Right lobe of liver (tissue), 4 donors: ENCODE data around the gene LPIN3.

Source experiments
- CTCF ChIP-seq, 4 donors: fragments of 200-600 bp in 3 of 4; fragments of 450-650 bp in 1 of 4; IDR thresholded peaks; one replicate each; pipeline versions ENCODE4 v1.5.1 to v1.8.0; 2016 to 2022; ENCODE audit warnings: antibody characterized with exemption in 4 of 4, mild to moderate bottlenecking in 2 of 4
- POLR2A ChIP-seq: fragments of 450-650 bp; IDR thresholded peaks from one replicate; pipeline ENCODE4 v1.6.1; 2017; ENCODE audit warnings: antibody characterized with exemption, mild to moderate bottlenecking
- donor health status: DM: no; HTN: no; CAD: no.
- donor health status: DM: no; HTN: no; CAD: no.
- donor health status: DM: no; HTN: yes; CAD: no.

GRCh38 chr20:41330941-41331340, 9.7 kb upstream of the LPIN3 start:
- no peak for TF ChIP-seq POLR2A
- no peak for TF ChIP-seq CTCF (IDR thresholded peaks at IDR 0.05)
